SK-N-MC (cell line): ENCODE results near the gene EXOC3.

Experiments used
- EZH2 ChIP-seq: fragments of 200-600 bp; sonication (generic); IDR thresholded peaks from one replicate; pipeline ENCODE4 v1.6.1; 2017; ENCODE audit warnings: antibody characterized with exemption
- POLR2AphosphoS5 ChIP-seq: IDR thresholded peaks from 2 replicates; pipeline ENCODE4 v1.6.1; 2012; ENCODE audit warnings: mild to moderate bottlenecking, low read depth, low read length, borderline replicate concordance

DNA sequence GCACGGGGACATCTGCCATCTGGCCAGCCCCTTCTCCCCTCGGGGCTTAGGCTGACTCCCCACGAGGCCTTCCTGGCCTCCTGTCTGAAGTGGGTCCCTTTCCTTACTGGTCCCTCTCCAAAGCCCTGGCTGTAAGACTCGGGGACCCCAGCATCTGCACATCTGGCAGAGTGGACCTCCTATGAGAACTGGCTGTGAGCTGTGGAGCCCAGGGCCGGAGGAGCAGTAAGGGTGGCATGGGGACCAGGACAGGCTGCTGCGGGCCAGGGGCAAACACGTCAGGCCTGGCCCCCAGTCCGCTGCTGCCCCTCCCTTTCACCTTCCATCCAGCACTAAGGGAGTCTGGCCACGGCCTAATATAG is 33.8 kb downstream of the EXOC3 start:
- no peak for TF ChIP-seq EZH2
- TF ChIP-seq POLR2AphosphoS5: no peak
